Measurements from ENCODE around the gene GRK7.

The GRK7 gene, protein sequence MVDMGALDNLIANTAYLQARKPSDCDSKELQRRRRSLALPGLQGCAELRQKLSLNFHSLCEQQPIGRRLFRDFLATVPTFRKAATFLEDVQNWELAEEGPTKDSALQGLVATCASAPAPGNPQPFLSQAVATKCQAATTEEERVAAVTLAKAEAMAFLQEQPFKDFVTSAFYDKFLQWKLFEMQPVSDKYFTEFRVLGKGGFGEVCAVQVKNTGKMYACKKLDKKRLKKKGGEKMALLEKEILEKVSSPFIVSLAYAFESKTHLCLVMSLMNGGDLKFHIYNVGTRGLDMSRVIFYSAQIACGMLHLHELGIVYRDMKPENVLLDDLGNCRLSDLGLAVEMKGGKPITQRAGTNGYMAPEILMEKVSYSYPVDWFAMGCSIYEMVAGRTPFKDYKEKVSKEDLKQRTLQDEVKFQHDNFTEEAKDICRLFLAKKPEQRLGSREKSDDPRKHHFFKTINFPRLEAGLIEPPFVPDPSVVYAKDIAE (N-terminal part only)

DNA sequence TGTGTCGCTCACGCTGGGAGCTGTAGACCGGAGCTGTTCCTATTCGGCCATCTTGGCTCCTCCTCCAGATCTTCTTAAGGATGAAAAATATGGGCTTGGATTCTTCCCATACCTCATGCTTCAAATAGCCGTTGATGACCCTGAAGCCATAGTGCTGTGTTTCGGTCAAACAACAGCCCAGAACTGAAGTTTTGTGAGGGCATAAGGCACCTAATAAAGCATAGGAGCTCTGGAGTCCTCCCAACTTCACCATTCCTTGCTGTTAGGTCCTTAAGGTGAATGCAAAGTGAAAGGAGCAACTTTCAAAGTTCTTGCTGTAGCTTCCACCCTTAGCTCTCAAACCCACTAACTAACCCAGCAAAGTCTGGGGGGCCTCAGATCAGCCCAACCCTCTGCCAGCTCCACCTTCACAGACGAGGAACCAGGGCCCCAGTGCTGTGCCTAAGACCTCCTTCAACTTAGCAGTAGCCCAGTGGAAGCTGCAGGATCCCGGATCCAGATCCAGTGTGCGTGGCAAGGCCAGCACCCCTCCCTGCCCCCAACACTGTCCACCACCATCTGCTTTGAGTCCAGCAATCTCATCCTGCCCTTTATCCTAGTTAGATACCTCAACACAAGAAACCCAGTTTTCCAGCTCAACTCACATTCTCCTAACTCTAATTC, at the start of gene GRK7:
GRK7 (plus strand) TSS at position 321 of the 663 bp plus-strand sequence. CDS start 14,877 bp downstream, outside the sequence.
- TF ChIP-seq, protein P1, sequence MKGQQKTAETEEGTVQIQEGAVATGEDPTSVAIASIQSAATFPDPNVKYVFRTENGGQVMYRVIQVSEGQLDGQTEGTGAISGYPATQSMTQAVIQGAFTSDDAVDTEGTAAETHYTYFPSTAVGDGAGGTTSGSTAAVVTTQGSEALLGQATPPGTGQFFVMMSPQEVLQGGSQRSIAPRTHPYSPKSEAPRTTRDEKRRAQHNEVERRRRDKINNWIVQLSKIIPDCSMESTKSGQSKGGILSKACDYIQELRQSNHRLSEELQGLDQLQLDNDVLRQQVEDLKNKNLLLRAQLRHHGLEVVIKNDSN (IDR thresholded peaks at IDR 0.05) = no peak
- TF ChIP-seq TEAD4 (IDR thresholded peaks at IDR 0.05) (no peak), TAF1 (IDR thresholded peaks at IDR 0.05; ENCODE audit: low read depth) (no peak)

DNA sequence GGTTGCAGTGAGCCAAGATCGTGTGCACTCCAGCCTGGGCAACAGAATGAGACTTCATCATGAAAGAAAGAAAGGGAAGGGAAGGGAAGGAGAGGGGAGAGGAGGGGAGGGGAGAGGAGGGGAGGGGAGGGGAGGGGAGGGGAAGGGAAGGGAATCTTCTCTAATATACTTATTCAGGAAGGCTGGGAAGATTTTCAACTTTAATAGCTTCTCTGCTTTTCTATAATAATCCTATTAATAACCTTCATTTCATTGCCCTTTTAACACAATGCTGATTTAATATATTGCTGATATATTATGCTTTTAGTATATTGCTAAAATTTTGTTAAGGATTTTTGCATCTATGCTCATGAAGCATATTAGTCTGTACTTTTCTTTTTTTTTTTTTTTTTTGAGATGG, 48.5 kb upstream of the GRK7 start:
- no peak for TF ChIP-seq ZBTB7A (IDR thresholded peaks at IDR 0.05; ENCODE audit: low read depth)
- no peak for TF ChIP-seq TEAD4 (IDR thresholded peaks at IDR 0.05)
- TF ChIP-seq NFIC (IDR thresholded peaks at IDR 0.05) = no peak
- TF ChIP-seq, protein P1 (IDR thresholded peaks at IDR 0.05) = no peak
- TF ChIP-seq, protein P2, sequence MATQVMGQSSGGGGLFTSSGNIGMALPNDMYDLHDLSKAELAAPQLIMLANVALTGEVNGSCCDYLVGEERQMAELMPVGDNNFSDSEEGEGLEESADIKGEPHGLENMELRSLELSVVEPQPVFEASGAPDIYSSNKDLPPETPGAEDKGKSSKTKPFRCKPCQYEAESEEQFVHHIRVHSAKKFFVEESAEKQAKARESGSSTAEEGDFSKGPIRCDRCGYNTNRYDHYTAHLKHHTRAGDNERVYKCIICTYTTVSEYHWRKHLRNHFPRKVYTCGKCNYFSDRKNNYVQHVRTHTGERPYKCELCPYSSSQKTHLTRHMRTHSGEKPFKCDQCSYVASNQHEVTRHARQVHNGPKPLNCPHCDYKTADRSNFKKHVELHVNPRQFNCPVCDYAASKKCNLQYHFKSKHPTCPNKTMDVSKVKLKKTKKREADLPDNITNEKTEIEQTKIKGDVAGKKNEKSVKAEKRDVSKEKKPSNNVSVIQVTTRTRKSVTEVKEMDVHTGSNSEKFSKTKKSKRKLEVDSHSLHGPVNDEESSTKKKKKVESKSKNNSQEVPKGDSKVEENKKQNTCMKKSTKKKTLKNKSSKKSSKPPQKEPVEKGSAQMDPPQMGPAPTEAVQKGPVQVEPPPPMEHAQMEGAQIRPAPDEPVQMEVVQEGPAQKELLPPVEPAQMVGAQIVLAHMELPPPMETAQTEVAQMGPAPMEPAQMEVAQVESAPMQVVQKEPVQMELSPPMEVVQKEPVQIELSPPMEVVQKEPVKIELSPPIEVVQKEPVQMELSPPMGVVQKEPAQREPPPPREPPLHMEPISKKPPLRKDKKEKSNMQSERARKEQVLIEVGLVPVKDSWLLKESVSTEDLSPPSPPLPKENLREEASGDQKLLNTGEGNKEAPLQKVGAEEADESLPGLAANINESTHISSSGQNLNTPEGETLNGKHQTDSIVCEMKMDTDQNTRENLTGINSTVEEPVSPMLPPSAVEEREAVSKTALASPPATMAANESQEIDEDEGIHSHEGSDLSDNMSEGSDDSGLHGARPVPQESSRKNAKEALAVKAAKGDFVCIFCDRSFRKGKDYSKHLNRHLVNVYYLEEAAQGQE (IDR thresholded peaks at IDR 0.05; ENCODE audit: low read depth) = no peak
- no peak for TF ChIP-seq CEBPB (IDR thresholded peaks at IDR 0.05)
- no peak for TF ChIP-seq EGR1 (IDR thresholded peaks at IDR 0.05)
- no peak for TF ChIP-seq RAD21 (IDR thresholded peaks at IDR 0.05; ENCODE audit: low read depth)
- TF ChIP-seq, protein P3, sequence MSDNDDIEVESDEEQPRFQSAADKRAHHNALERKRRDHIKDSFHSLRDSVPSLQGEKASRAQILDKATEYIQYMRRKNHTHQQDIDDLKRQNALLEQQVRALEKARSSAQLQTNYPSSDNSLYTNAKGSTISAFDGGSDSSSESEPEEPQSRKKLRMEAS (IDR thresholded peaks at IDR 0.05) = no peak
- no peak for TF ChIP-seq TAF1 (IDR thresholded peaks at IDR 0.05; ENCODE audit: low read depth)
- no peak for TF ChIP-seq EP300 (IDR thresholded peaks at IDR 0.05; ENCODE audit: borderline replicate concordance)
- TF ChIP-seq YY1 (IDR thresholded peaks at IDR 0.05; ENCODE audit: low read depth) = no peak
- no peak for TF ChIP-seq TCF12 (IDR thresholded peaks at IDR 0.05; ENCODE audit: low read depth)
- TF ChIP-seq FOXM1 (IDR thresholded peaks at IDR 0.05; ENCODE audit: borderline replicate concordance, low read depth) = no peak
- no peak for TF ChIP-seq CREB1 (IDR thresholded peaks at IDR 0.05; ENCODE audit: low read depth)

DNA sequence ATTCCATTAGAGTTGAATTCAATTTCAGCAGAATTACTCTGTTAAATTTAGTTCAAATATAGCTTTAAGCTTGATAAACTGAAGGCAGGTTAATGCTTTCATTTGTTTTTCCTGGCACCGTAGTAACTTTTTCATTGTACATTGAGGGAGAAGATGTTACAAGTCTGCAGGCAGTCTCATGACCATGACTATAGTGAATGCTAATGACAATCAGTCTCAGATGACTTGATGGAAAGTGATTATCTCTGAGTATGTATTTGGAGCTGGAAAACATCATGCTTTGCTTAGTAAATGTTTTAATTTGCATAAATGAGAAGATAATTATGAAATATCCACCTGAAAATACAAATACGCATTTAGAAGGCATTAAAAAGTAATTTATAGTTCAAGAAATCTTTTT, 41.1 kb upstream of the GRK7 start:
- TF ChIP-seq, protein P2 (IDR thresholded peaks at IDR 0.05; ENCODE audit: low read depth) = no peak

DNA sequence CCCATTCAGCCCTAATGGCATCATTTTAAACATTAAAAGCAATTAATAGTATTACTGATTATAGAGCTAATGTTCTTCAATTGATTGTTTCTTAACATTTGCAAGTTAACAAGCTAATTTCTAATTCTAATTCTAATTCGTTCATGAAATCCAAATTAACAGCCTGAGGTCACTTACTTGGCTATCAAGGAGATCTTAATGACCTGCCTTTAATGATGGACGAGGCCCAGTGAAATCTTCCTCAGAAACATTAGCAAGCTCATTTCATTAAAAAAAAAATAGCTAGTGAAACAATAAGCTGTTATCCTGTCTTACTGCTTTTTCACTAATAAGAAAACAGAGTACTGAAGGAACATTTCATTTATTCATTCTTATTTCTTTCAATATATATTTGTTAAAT, 40.6 kb upstream of the GRK7 start:
- TF ChIP-seq FOXM1 (IDR thresholded peaks at IDR 0.05; ENCODE audit: borderline replicate concordance, low read depth) = no peak
- no peak for TF ChIP-seq TEAD4 (IDR thresholded peaks at IDR 0.05)
- TF ChIP-seq RAD21 (IDR thresholded peaks at IDR 0.05; ENCODE audit: low read depth) = no peak
- TF ChIP-seq TAF1 (IDR thresholded peaks at IDR 0.05; ENCODE audit: low read depth) = no peak

DNA sequence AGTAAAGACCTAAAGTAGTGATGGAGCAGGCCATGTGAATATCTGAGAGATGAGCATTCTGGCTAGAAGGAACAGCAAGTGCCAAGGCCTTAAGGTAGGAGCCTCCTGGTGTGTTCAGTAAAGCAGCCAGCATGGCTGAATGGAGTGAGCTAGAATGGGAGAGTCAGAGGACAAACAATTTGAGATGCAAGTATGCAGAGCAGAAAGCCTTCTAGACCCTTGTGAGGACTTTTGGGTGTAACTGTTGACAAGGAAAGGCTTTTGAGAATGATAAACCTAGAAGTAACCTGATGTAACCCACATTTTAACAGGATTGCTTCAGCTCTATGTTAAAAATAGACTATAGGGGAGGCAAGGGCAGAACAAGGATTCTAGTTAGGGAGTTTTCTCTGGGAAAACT, 40.0 kb upstream of the GRK7 start:
- TF ChIP-seq FOXM1 (IDR thresholded peaks at IDR 0.05; ENCODE audit: borderline replicate concordance, low read depth) (no peak), YY1 (IDR thresholded peaks at IDR 0.05; ENCODE audit: low read depth) (no peak), EGR1 (IDR thresholded peaks at IDR 0.05) (no peak), EP300 (IDR thresholded peaks at IDR 0.05; ENCODE audit: borderline replicate concordance) (no peak), RAD21 (IDR thresholded peaks at IDR 0.05; ENCODE audit: low read depth) (no peak), NFIC (IDR thresholded peaks at IDR 0.05) (no peak)
- TF ChIP-seq, protein P1 (IDR thresholded peaks at IDR 0.05) = no peak
- TF ChIP-seq, protein P2 (IDR thresholded peaks at IDR 0.05; ENCODE audit: low read depth) = no peak
- TF ChIP-seq, protein P3 (IDR thresholded peaks at IDR 0.05) = no peak

All from Ishikawa (cell line).